Heart right ventricle (tissue), 16 donors: ENCODE measurements around the gene DPT. TPM values are rescaled to one million over a fixed set of nuclear protein-coding genes. Genes with fewer than 3 reads are reported as not detected.

Experiments used
- ATAC-seq, 8 donors: fragments of 200-7000 bp; cut with Tn5 transposase; one replicate each; pipeline ENCODE4 v1.9.1; 2020; ENCODE audit warnings: mild to moderate bottlenecking in 8 of 8, moderate library complexity in 8 of 8, moderate number of reproducible peaks in 1 of 8
- DNase-seq, 2 donors: peaks; one replicate each; pipeline ENCODE4 v3.0.0-alpha.2; 2020
- H3K27ac ChIP-seq, 10 donors: fragments of 200-600 bp; sonication (generic) in 2 of 10; one replicate each; pipeline versions ENCODE4 v1.5.0 to v1.8.0; 2020 to 2022; ENCODE audit warnings: mild to moderate bottlenecking in 3 of 10
- H3K27me3 ChIP-seq, 7 donors: fragments of 200-600 bp; one replicate each; pipeline ENCODE4 v1.8.0; 2021 to 2022; ENCODE audit warnings: mild to moderate bottlenecking in 2 of 7
- H3K36me3 ChIP-seq, 9 donors: fragments of 200-600 bp; sonication (generic) in 1 of 9; one replicate each; pipeline versions ENCODE4 v1.5.0 to v1.8.0; 2020 to 2022; ENCODE audit warnings: mild to moderate bottlenecking in 2 of 9
- H3K4me1 ChIP-seq, 9 donors: fragments of 200-600 bp; sonication (generic) in 1 of 9; one replicate each; pipeline versions ENCODE4 v1.5.0 to v1.8.0; 2020 to 2022; ENCODE audit warnings: mild to moderate bottlenecking in 4 of 9
- H3K4me3 ChIP-seq, 10 donors: fragments of 200-600 bp; sonication (generic) in 2 of 10; one replicate each; pipeline versions ENCODE4 v1.5.0 to v1.8.0; 2020 to 2022; ENCODE audit warnings: mild to moderate bottlenecking in 7 of 10, moderate library complexity in 2 of 10
- H3K9me3 ChIP-seq, 11 donors: fragments of 200-600 bp in 10 of 11; sonication (generic) in 2 of 11; one replicate each; pipeline versions ENCODE4 v1.5.0 to v1.8.0; 2013 to 2022; ENCODE audit warnings: mild to moderate bottlenecking in 2 of 11, control low read depth in 1 of 11, moderate library complexity in 1 of 11
- WGBS, 2 donors: extraction: QIAGEN DNeasy Blood & Tissue Kit; methylation state at CpG; one replicate each; pipeline ENCODE4 v1.1.7; 2013; ENCODE audit warnings: inconsistent platforms in 1 of 2; 5-methylcytosine and 5-hydroxymethylcytosine counted together
- intact Hi-C, 10 donors: fragments of 100-400 bp; cut with DNase I; formaldehyde crosslinking; loops; one replicate each; pipeline versions ENCODE4 v1.11.1 to v1.14.2; 2022
- polyA plus RNA-seq, 2 donors: library from polyadenylated mRNA; stranded (reverse); fragments of 200-250 nt; gene quantifications; one replicate each; pipeline ENCODE4 v1.2.3, GENCODE V29; 2013
- total RNA-seq, 10 donors: library from RNA; stranded (reverse); fragmentation: NEBNext Ultra II Directional in 3 of 10; extraction: Animal tissue kit (Norgen Biotek cat#: 25700) in 3 of 10; gene quantifications; one replicate each; pipeline versions ENCODE4 v1.2.1 to v1.2.4, GENCODE V29; 2021 to 2023
- TF ChIP-seq, protein P1 (sequence below), 9 donors: fragments of 200-600 bp; sonication (generic) in 2 of 9; IDR thresholded peaks; one replicate each; pipeline versions ENCODE4 v1.5.0 to v1.8.0; 2021 to 2022; ENCODE audit warnings: antibody characterized with exemption in 9 of 9, mild to moderate bottlenecking in 5 of 9, moderate library complexity in 1 of 9
- donor health status: Arrhythmogenic right ventricular cardiomyopathy.
- donor health status: ischemic (EF 13 %, LVEDD 7.1; RV severe dilation, severe dysfunction).
- donor health status: healthy with polysubstance abuse.
- donor health status: DM: no; HTN: yes; CAD: no.
- donor health status: DM: no; HTN: no; CAD: no.
- donor health status: ischemic (EF 25% LVEDD 6.9; RV normal size, moderate dysfunction).
- donor health status: ischemic (EF 25% LVEDD 5.7; RV mildly dilated, moderate dysfunction).
- donor health status: healthy.
- donor health status: DM: yes; HTN: yes; CAD: no.
- donor health status: Ischemic cardiomyopathy.
- donor health status: ischemic (EF 35%, LVEDD 5.7; RV mildly dilated, moderate dysfunction).
- donor health status: nonischemic (EF 11% LVEDD 7.7; RV severe dilation, severe dysfunction).
- donor health status: DM: yes; HTN: yes; CAD: no.
- donor health status: PGD.
- donor health status: ischemic (EF 29% LVEDD 5.4; RV normal size, mild dysfunction).
- donor health status: nonischemic (EF 23%, LVEDD 6.1; RV moderate dilation, normal function).

Gene DPT
- total and polyA plus RNA-seq, 12 donors: 25.4 to 74.1 (median 39.3) TPM

DNA sequence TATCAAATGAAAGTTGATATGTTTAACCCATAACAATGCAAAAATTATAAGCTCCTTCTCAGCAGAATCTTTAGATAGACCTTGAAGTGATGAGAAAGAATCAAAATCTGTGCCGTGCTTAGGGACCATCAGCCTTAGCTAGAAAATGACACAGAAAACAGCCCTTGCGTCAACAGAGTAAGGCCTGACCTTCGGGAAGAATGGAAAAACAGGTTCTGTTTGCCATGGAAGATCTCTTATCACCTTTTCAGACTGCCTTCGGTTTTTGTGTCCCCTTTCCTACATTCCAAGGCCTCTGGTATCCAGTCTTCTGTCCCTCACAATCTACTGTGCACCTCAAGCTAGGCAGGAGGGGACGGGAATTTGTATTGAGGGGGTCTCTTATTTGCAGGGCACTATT is 37.6 kb upstream of the DPT start:
- H3K4me3 ChIP-seq: no peak overlapping the region
- TF ChIP-seq, protein P1, sequence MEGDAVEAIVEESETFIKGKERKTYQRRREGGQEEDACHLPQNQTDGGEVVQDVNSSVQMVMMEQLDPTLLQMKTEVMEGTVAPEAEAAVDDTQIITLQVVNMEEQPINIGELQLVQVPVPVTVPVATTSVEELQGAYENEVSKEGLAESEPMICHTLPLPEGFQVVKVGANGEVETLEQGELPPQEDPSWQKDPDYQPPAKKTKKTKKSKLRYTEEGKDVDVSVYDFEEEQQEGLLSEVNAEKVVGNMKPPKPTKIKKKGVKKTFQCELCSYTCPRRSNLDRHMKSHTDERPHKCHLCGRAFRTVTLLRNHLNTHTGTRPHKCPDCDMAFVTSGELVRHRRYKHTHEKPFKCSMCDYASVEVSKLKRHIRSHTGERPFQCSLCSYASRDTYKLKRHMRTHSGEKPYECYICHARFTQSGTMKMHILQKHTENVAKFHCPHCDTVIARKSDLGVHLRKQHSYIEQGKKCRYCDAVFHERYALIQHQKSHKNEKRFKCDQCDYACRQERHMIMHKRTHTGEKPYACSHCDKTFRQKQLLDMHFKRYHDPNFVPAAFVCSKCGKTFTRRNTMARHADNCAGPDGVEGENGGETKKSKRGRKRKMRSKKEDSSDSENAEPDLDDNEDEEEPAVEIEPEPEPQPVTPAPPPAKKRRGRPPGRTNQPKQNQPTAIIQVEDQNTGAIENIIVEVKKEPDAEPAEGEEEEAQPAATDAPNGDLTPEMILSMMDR (IDR thresholded peaks at IDR 0.05): no peak
- DNase-seq (no peak), ATAC-seq (no peak)
- no peak overlapping the region for H3K27ac ChIP-seq
- no peaks in the 10 kb centered on the region for H3K9me3 ChIP-seq
- no peaks in the 10 kb centered on the region for H3K36me3 ChIP-seq
- H3K27me3 ChIP-seq: no peaks in the 10 kb centered on the region
- peaks cover 0 to 19% (median 7%) of the 10 kb centered on the region in 9 donors for H3K4me1 ChIP-seq
- WGBS, 2 donors: 74 to 82% methylated on average over 5 of the region's 5 CpGs
- intact Hi-C loops: loop anchor here in 2 of 10 donors (5.0 kb wide), 2 partner anchors 39 to 44 kb away; partner anchors contain the start of gene DPT (in 1 of the 2)

DNA sequence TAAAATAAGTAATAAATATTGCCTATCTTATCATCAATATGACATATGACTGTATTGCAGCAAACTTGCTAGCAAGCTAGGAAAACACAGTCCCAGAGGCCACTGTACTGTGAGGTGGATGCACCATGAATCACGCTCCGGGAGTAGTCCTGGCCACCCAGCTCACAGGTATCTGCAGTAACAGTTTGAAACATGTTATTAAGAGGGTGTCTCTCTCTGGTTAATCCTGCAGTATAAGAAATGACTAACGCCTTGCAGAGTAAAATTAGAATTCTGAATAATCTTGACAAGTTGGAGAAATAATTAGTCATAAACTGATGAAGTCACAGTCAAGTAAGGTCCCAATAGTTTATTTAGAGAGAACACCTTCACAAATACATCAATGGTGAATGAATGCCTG is 34.0 kb upstream of the DPT start:
- peaks cover 0 to 15% (median 2%) of the 10 kb centered on the region in 9 donors for H3K4me1 ChIP-seq
- no peaks in the 10 kb centered on the region for H3K27me3 ChIP-seq
- WGBS, 2 donors: 89 to 90% methylated on average over 3 of the region's 3 CpGs
- DNase-seq (no peak), ATAC-seq (no peak)
- TF ChIP-seq, protein P1 (IDR thresholded peaks at IDR 0.05): no peak
- no peak overlapping the region for H3K4me3 ChIP-seq
- intact Hi-C loops: no loop called here
- no peak overlapping the region for H3K27ac ChIP-seq
- H3K9me3 ChIP-seq: no peaks in the 10 kb centered on the region
- no peaks in the 10 kb centered on the region for H3K36me3 ChIP-seq

DNA sequence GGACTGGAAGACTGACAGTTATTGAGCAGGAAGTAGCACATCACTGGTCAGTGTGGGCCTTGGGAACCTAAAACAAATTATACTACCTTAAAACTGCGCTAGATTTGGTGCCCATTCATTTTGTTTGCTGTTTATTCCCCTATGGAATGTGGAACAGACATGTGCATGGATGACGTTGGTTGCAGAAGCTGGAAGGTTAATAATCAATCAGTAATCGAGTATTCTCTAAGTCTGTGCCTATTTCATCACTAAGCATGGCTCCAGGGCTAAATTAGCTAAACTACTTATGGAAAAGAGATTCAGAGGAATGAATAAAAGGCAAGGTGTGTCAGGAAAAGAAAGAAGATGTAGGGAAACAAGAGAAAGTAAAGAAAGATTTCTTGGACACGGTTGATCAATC is 33.5 kb upstream of the DPT start:
- H3K27ac ChIP-seq: no peak overlapping the region
- H3K27me3 ChIP-seq: no peaks in the 10 kb centered on the region
- H3K4me1 ChIP-seq: peaks cover 0 to 9% (median 0%) of the 10 kb centered on the region in 9 donors
- TF ChIP-seq, protein P1 (IDR thresholded peaks at IDR 0.05): no peak
- ATAC-seq (no peak), DNase-seq (no peak)
- intact Hi-C loops: no loop called here
- WGBS, 2 donors: 92 to 95% methylated on average over 4 of the region's 4 CpGs
- no peak overlapping the region for H3K4me3 ChIP-seq
- H3K36me3 ChIP-seq: no peaks in the 10 kb centered on the region
- no peaks in the 10 kb centered on the region for H3K9me3 ChIP-seq

DNA sequence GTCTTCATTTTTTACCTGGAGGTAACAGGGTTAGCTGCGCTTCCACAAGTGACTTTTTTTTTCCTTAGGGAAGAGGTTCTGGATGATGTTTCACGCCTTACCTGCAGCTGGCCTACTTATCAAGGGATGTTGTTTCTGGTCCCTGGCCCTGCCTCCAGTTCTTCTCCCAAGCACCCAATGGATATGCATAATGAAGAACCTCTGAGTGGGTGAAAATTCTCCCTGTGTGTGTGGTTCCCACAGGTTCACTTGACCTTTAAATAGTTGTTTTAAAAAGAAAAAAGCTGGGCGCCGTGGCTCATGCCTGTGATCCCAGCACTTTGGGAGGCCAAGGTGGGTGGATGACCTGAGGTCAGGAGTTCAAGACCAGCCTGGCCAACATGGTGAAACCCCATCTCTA is 31.8 kb upstream of the DPT start:
- no peaks in the 10 kb centered on the region for H3K36me3 ChIP-seq
- H3K27ac ChIP-seq: no peak overlapping the region
- no peak for ATAC-seq
- 95 to 96% methylated on average over 4 of the region's 4 CpGs for WGBS, 2 donors
- H3K27me3 ChIP-seq: no peaks in the 10 kb centered on the region
- DNase-seq: no peak
- H3K4me3 ChIP-seq: no peak overlapping the region
- TF ChIP-seq, protein P1 (IDR thresholded peaks at IDR 0.05): no peak
- intact Hi-C loops: no loop called here
- H3K4me1 ChIP-seq: peaks cover 0 to 7% (median 0%) of the 10 kb centered on the region in 9 donors
- H3K9me3 ChIP-seq: no peaks in the 10 kb centered on the region
